Suprapubic skin (tissue), 4 donors: ENCODE results near the gene ENPP1. TPM values are rescaled to one million over a fixed set of nuclear protein-coding genes. Genes with fewer than 3 reads are reported as not detected.

Experiments
- DNase-seq, 2 donors: peaks; one replicate each; pipeline ENCODE4 v3.0.0-alpha.2; 2019; ENCODE audit warnings: low spot score in 2 of 2
- H3K27ac ChIP-seq: fragments of 200-600 bp; sonication (generic); one replicate; pipeline ENCODE4 v1.5.1; 2019
- H3K27me3 ChIP-seq: fragments of 200-600 bp; sonication (generic); one replicate; pipeline ENCODE4 v1.5.1; 2019
- H3K36me3 ChIP-seq: fragments of 200-600 bp; sonication (generic); one replicate; pipeline ENCODE4 v1.5.1; 2019
- H3K4me1 ChIP-seq: fragments of 200-600 bp; sonication (generic); one replicate; pipeline ENCODE4 v1.5.1; 2019
- H3K4me3 ChIP-seq: fragments of 200-600 bp; sonication (generic); one replicate; pipeline ENCODE4 v1.5.1; 2019; ENCODE audit warnings: mild to moderate bottlenecking
- H3K9me3 ChIP-seq: fragments of 200-600 bp; sonication (generic); one replicate; pipeline ENCODE4 v1.5.1; 2019
- EP300 ChIP-seq: sonication (generic); formaldehyde crosslinking; IDR thresholded peaks from one replicate; pipeline ENCODE4 v1.6.1; 2017; ENCODE audit warnings: antibody characterized with exemption
- POLR2A ChIP-seq, 2 donors: fragments of 450-650 bp; IDR thresholded peaks; one replicate each; pipeline ENCODE4 v1.6.1; 2017; ENCODE audit warnings: antibody characterized with exemption in 2 of 2, mild to moderate bottlenecking in 2 of 2, moderate library complexity in 2 of 2
- POLR2AphosphoS5 ChIP-seq, 3 donors: sonication (generic); formaldehyde crosslinking; IDR thresholded peaks; one replicate each; pipeline ENCODE4 v1.6.1; 2017; ENCODE audit warnings: antibody characterized with exemption in 3 of 3
- WGBS: methylation state at CpG from one replicate; pipeline ENCODE4 v1.1.5; 2018; 5-methylcytosine and 5-hydroxymethylcytosine counted together
- total RNA-seq, 4 donors: library from RNA; depleted of rRNA; stranded (reverse); fragments of >200 nt; gene quantifications; one replicate each; pipeline ENCODE4 v1.1.0, GENCODE V29; 2016
- TF ChIP-seq, protein P1 (sequence below), 2 donors: fragments of 200-600 bp in 1 of 2; fragments of 450-650 bp in 1 of 2; sonication (generic) in 1 of 2; IDR thresholded peaks; one replicate each; pipeline ENCODE4 v1.5.1; 2016 to 2019; ENCODE audit warnings: antibody characterized with exemption in 2 of 2, mild to moderate bottlenecking in 1 of 2, moderate library complexity in 1 of 2

Gene ENPP1
- total RNA-seq, 4 donors from 2014 or later, result 2.9 to 9.1 (median 4.0) TPM

- WGBS, result 31% methylated on average over 12 of the region's 12 CpGs
Measured at GRCh38 chr6:131808460-131809269, 845 bp downstream of the ENPP1 start.

DNA sequence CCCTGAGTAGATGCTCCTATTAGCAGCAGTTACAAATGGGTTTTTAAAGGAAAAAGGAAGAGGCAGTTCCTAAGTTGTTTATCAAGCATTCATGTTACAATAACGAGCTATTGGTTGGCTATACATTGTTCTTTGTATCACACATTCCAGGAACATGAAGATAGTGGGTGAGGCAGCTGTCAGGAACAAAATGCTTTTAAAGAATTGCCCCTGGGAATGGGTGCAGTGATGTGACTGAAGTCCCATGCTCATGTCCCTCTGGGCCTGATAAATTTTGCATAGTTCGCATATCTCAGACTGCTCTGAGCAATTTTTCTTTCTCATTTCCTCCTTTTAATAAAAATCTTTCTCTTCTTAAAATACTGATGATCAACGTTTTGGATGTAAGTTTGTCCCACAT, 3.7 kb downstream of the ENPP1 start:
- H3K4me3 ChIP-seq, result no peak overlapping the region
- peaks cover 13% of the 10 kb centered on the region for H3K4me1 ChIP-seq
- TF ChIP-seq, protein P1, sequence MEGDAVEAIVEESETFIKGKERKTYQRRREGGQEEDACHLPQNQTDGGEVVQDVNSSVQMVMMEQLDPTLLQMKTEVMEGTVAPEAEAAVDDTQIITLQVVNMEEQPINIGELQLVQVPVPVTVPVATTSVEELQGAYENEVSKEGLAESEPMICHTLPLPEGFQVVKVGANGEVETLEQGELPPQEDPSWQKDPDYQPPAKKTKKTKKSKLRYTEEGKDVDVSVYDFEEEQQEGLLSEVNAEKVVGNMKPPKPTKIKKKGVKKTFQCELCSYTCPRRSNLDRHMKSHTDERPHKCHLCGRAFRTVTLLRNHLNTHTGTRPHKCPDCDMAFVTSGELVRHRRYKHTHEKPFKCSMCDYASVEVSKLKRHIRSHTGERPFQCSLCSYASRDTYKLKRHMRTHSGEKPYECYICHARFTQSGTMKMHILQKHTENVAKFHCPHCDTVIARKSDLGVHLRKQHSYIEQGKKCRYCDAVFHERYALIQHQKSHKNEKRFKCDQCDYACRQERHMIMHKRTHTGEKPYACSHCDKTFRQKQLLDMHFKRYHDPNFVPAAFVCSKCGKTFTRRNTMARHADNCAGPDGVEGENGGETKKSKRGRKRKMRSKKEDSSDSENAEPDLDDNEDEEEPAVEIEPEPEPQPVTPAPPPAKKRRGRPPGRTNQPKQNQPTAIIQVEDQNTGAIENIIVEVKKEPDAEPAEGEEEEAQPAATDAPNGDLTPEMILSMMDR (IDR thresholded peaks at IDR 0.05), result no peak
- TF ChIP-seq POLR2AphosphoS5 (IDR thresholded peaks at IDR 0.05) (no peak), EP300 (no peak), POLR2A (IDR thresholded peaks at IDR 0.05) (no peak)
- H3K9me3 ChIP-seq, result no peaks in the 10 kb centered on the region
- no peak overlapping the region for H3K27ac ChIP-seq
- no peaks in the 10 kb centered on the region for H3K36me3 ChIP-seq
- WGBS, result 63% methylated on average over 3 of the region's 3 CpGs
- no peak for DNase-seq
- H3K27me3 ChIP-seq, result no peaks in the 10 kb centered on the region

More at GRCh38 chr6:131808460-131809269, 845 bp downstream of the ENPP1 start:
- no peaks in the 10 kb centered on the region for H3K27me3 ChIP-seq
- H3K4me1 ChIP-seq, result peaks cover 13% of the 10 kb centered on the region
- H3K9me3 ChIP-seq, result no peaks in the 10 kb centered on the region
- TF ChIP-seq EP300 (no peak), POLR2AphosphoS5 (IDR thresholded peaks at IDR 0.05) (no peak), POLR2A (IDR thresholded peaks at IDR 0.05) (no peak)
- TF ChIP-seq, protein P1 (IDR thresholded peaks at IDR 0.05), result no peak
- H3K27ac ChIP-seq, result peak overlapping the region; percentile 63
- no peaks in the 10 kb centered on the region for H3K36me3 ChIP-seq
- H3K4me3 ChIP-seq, result peak overlapping the region; percentile 72
- no peak for DNase-seq

DNA sequence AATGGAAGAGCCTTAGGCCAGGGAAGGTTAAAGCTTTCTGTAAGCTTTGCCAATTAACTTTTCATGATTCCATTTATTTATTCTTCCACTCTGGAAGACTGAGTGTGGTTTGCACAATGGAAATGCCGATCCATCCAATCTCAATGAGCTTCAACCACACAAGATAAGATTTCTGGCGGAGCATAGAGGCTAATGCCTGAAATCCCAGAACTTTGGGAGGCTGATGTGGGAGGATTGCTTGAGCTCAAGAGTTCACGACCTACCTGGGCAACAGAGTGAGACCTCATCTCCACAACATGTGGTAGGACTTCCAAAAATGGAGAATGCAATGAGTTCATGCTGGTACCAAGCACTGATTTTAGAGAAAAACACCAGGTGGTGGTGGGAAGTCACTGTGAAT, 6.2 kb downstream of the ENPP1 start:
- no peak overlapping the region for H3K27ac ChIP-seq
- H3K36me3 ChIP-seq, result no peaks in the 10 kb centered on the region
- TF ChIP-seq, protein P1 (IDR thresholded peaks at IDR 0.05), result no peak
- TF ChIP-seq POLR2A (IDR thresholded peaks at IDR 0.05), result no peak
- no peak for TF ChIP-seq POLR2AphosphoS5 (IDR thresholded peaks at IDR 0.05)
- no peak for TF ChIP-seq EP300
- H3K9me3 ChIP-seq, result no peaks in the 10 kb centered on the region
- 79% methylated on average over 3 of the region's 3 CpGs for WGBS
- H3K4me1 ChIP-seq, result no peaks in the 10 kb centered on the region
- H3K4me3 ChIP-seq, result no peak overlapping the region
- DNase-seq, result no peak
- no peaks in the 10 kb centered on the region for H3K27me3 ChIP-seq

GRCh38 chr6:131816869-131817268, 9.0 kb downstream of the ENPP1 start:
- Histone ChIP-seq H3K36me3 (no peaks in the 10 kb centered on the region), H3K4me3 (no peak overlapping the region), H3K9me3 (no peaks in the 10 kb centered on the region), H3K27ac (no peak overlapping the region), H3K27me3 (no peaks in the 10 kb centered on the region), H3K4me1 (peaks cover 3% of the 10 kb centered on the region)
- TF ChIP-seq POLR2AphosphoS5 (IDR thresholded peaks at IDR 0.05) (no peak), POLR2A (IDR thresholded peaks at IDR 0.05) (no peak)
- TF ChIP-seq, protein P1 (IDR thresholded peaks at IDR 0.05), result no peak
- WGBS, result 53% methylated on average over 1 of the region's 1 CpG
- no peak for DNase-seq

DNA sequence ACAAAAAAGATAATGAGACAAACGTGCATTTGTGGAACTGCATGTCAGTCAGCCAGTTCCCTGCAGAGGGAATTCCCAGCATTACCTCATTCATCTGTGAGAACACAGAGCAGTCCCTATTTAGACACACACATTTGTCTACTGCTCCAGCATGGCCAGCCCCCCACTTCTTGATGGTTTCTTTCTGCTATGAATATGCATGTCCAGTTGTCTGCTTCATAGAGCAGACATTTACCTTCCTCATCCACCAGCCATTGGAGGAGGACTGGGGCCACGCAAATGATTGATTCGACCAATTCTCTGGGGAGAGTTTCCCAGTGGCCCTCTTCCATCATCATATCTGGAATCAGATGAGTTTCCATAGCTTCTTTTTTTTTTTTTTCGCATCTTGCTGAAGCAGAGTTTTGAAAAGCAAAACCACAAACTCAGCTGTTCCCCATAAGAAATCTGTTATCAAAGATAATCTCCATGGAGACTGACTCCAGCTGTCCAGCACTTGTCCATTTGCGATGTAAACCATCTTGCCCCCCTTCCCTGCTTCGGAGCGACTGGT, 11.8 kb downstream of the ENPP1 start:
- 55% methylated on average over 7 of the region's 7 CpGs for WGBS
- Histone ChIP-seq H3K4me3 (no peak overlapping the region), H3K36me3 (no peaks in the 10 kb centered on the region), H3K4me1 (peaks cover 3% of the 10 kb centered on the region), H3K9me3 (no peaks in the 10 kb centered on the region), H3K27me3 (no peaks in the 10 kb centered on the region), H3K27ac (no peak overlapping the region)
- TF ChIP-seq POLR2AphosphoS5 (IDR thresholded peaks at IDR 0.05), result no peak
- no peak for TF ChIP-seq EP300
- TF ChIP-seq, protein P1 (IDR thresholded peaks at IDR 0.05), result no peak
- no peak for TF ChIP-seq POLR2A (IDR thresholded peaks at IDR 0.05)
- no peak for DNase-seq
